GM08714 (cell line): ENCODE data around the gene IFT122.

Source experiments
- H3K4me3 ChIP-seq: fragments of 200-500 bp; sonication (Bioruptor generic); 2 replicates; pipeline ENCODE4 v1.5.1; 2014; ENCODE audit warnings: mild to moderate bottlenecking, low read length, inconsistent platforms
- ZNF274 ChIP-seq: IDR thresholded peaks from 2 replicates; pipeline ENCODE4 v1.6.1; 2012; ENCODE audit warnings: mild to moderate bottlenecking, low read depth, low read length

Gene IFT122

GRCh38 chr3:129529436-129530210 is 89.6 kb downstream of the IFT122 start:
- no peak for TF ChIP-seq ZNF274
- H3K4me3 ChIP-seq = no peak overlapping the region

GRCh38 chr3:129530251-129530791 is 90.3 kb downstream of the IFT122 start:
- TF ChIP-seq ZNF274 = no peak
- no peak overlapping the region for H3K4me3 ChIP-seq

- no peak for TF ChIP-seq ZNF274
- H3K4me3 ChIP-seq = no peak overlapping the region
Observed at GRCh38 chr3:129530821-129531220, 90.8 kb downstream of the IFT122 start.

GRCh38 chr3:129531699-129532098 is 91.7 kb downstream of the IFT122 start:
- no peak overlapping the region for H3K4me3 ChIP-seq
- TF ChIP-seq ZNF274 = no peak

- no peak overlapping the region for H3K4me3 ChIP-seq
- TF ChIP-seq ZNF274 = no peak
Observed at GRCh38 chr3:129532261-129532660, 92.2 kb downstream of the IFT122 start.

- H3K4me3 ChIP-seq = no peak overlapping the region
- no peak for TF ChIP-seq ZNF274
Observed at GRCh38 chr3:129533406-129533805, 93.4 kb downstream of the IFT122 start.

GRCh38 chr3:129534428-129535027 is 94.5 kb downstream of the IFT122 start:
- no peak overlapping the region for H3K4me3 ChIP-seq
- no peak for TF ChIP-seq ZNF274

GRCh38 chr3:129535075-129535474 is 95.1 kb downstream of the IFT122 start:
- TF ChIP-seq ZNF274 = no peak
- H3K4me3 ChIP-seq = no peak overlapping the region

GRCh38 chr3:129536374-129536667 is 96.3 kb downstream of the IFT122 start:
- no peak overlapping the region for H3K4me3 ChIP-seq
- TF ChIP-seq ZNF274 = no peak

GRCh38 chr3:129536804-129537203 is 96.8 kb downstream of the IFT122 start:
- TF ChIP-seq ZNF274 = no peak
- no peak overlapping the region for H3K4me3 ChIP-seq

GRCh38 chr3:129539206-129539605 is 99.2 kb downstream of the IFT122 start:
- no peak for TF ChIP-seq ZNF274
- H3K4me3 ChIP-seq = no peak overlapping the region

- no peak for TF ChIP-seq ZNF274
- no peak overlapping the region for H3K4me3 ChIP-seq
Observed at GRCh38 chr3:129540776-129541516, 100.9 kb downstream of the IFT122 start.

- no peak for TF ChIP-seq ZNF274
- no peak overlapping the region for H3K4me3 ChIP-seq
Observed at GRCh38 chr3:129542747-129543146, 102.7 kb downstream of the IFT122 start.

GRCh38 chr3:129543156-129543790 is 103.2 kb downstream of the IFT122 start, which contains the start of gene H1-8:
H1-8 (plus strand) TSS chr3:129543175; CDS start chr3:129543219, 44 bp downstream.
- no peak within 1 kb of the TSS for H3K4me3 ChIP-seq
- TF ChIP-seq ZNF274 = no peak
